A549 (cell line): ENCODE data around the gene UNC5A. TPM values are rescaled to one million over a fixed set of nuclear protein-coding genes. Genes with fewer than 3 reads are reported as not detected.

ENCODE experiments used
- ATAC-seq, 2 experiments: fragments of 200-7000 bp in 1 of 2; fragments of >200 bp in 1 of 2; cut with Nextera tagmentation in 1 of 2; cut with Tn5 transposase in 1 of 2; 3 replicates each; pipeline versions ENCODE4 v1.8.0 to v1.9.1; 2018 to 2020; ENCODE audit warnings: mild to moderate bottlenecking in 1 of 2, moderate library complexity in 1 of 2
- CTCF ChIA-PET: fragments of 300-600 bp; sonication (Branson Sonifier 250); formaldehyde crosslinking; extraction: SDS; loops from one replicate; lab custom pipeline; 2021; ENCODE audit warnings: antibody characterized with exemption, inconsistent platforms; lab: Yijun Ruan, JAX
- POLR2A ChIA-PET: fragments of 350-600 bp; formaldehyde crosslinking; extraction: SDS; loops from one replicate; lab custom pipeline; 2021; ENCODE audit warnings: antibody characterized with exemption, inconsistent platforms; lab: Yijun Ruan, JAX
- DNase-seq, 2 experiments: peaks; one replicate each; pipeline versions ENCODE4 v3.0.0 to v3.0.0-alpha.2; 2011 to 2016; ENCODE audit warnings: low read depth in 1 of 2, low spot score in 1 of 2
- FAIRE-seq: peaks from 2 replicates; lab custom pipeline; 2011; peaks lifted over from hg19 to GRCh38; lab: Jason Lieb, UNC
- H3K27ac ChIP-seq, 2 experiments: fragments of >200 bp; sonication (Bioruptor Twin); formaldehyde crosslinking; 3 replicates each; pipeline ENCODE4 v1.5.1; 2016 to 2017
- H3K4me1 ChIP-seq: fragments of >200 bp; sonication (Bioruptor Twin); formaldehyde crosslinking; 3 replicates; pipeline ENCODE4 v1.6.1; 2016
- H3K4me2 ChIP-seq: fragments of >200 bp; sonication (Bioruptor Twin); formaldehyde crosslinking; 3 replicates; pipeline ENCODE4 v1.6.1; 2016
- H3K4me3 ChIP-seq: fragments of >200 bp; sonication (Bioruptor Twin); formaldehyde crosslinking; 3 replicates; pipeline ENCODE4 v1.5.1; 2016
- H3K9me3 ChIP-seq: fragments of >200 bp; sonication (Bioruptor Twin); formaldehyde crosslinking; 3 replicates; pipeline ENCODE4 v1.6.1; 2016
- BHLHE40 ChIP-seq: IDR thresholded peaks from 2 replicates; pipeline ENCODE4 v1.6.1; 2012; ENCODE audit warnings: low read depth, low read length, inconsistent platforms
- CBX2 ChIP-seq: fragments of 200-600 bp; sonication (generic); IDR thresholded peaks from 2 replicates; pipeline ENCODE4 v1.6.1; 2016; ENCODE audit warnings: low read depth, mild to moderate bottlenecking, borderline replicate concordance
- EHMT2 ChIP-seq: fragments of 200-600 bp; sonication (generic); IDR thresholded peaks from 2 replicates; pipeline ENCODE4 v1.6.1; 2016; ENCODE audit warnings: antibody characterized with exemption, low read depth, mild to moderate bottlenecking, moderate library complexity
- EP300 ChIP-seq, 2 experiments: fragments of >200 bp; sonication (Bioruptor Twin); formaldehyde crosslinking; IDR thresholded peaks; 2 replicates in 1 of 2; 3 replicates in 1 of 2; pipeline ENCODE4 v1.6.1; 2016 to 2017
- ESRRA ChIP-seq: fragments of 150-350 bp; IDR thresholded peaks from 2 replicates; pipeline ENCODE4 v1.6.1; 2014; ENCODE audit warnings: mild to moderate bottlenecking, low read length, borderline replicate concordance
- FOSL2 ChIP-seq, 2 experiments: fragments of 450-650 bp in 1 of 2; fragments of >200 bp in 1 of 2; sonication (Bioruptor Twin) in 1 of 2; formaldehyde crosslinking; IDR thresholded peaks; 2 replicates each; pipeline versions ENCODE4 v1.5.0 to v1.6.1; 2016 to 2020; ENCODE audit warnings: mild to moderate bottlenecking in 1 of 2, moderate library complexity in 1 of 2
- FOXS1 ChIP-seq: fragments of 250-450 bp; sonication (Bioruptor Pico); IDR thresholded peaks from 2 replicates; pipeline ENCODE4 v1.5.0; 2020; ENCODE audit warnings: mild to moderate bottlenecking, moderate library complexity
- HOXB13 ChIP-seq: fragments of 250-450 bp; sonication (Bioruptor Pico); IDR thresholded peaks from 2 replicates; pipeline ENCODE4 v1.5.0; 2020; ENCODE audit warnings: low read depth, mild to moderate bottlenecking, moderate library complexity
- JUNB ChIP-seq: fragments of >200 bp; sonication (Bioruptor Twin); formaldehyde crosslinking; IDR thresholded peaks from 2 replicates; pipeline ENCODE4 v1.6.1; 2016
- KDM1A ChIP-seq: fragments of 200-600 bp; sonication (generic); IDR thresholded peaks from 2 replicates; pipeline ENCODE4 v1.6.1; 2016; ENCODE audit warnings: low read depth, mild to moderate bottlenecking
- MAFK ChIP-seq: fragments of 450-650 bp; IDR thresholded peaks from 2 replicates; pipeline ENCODE4 v1.6.1; 2014; ENCODE audit not compliant: partially characterized antibody
- MYC ChIP-seq: IDR thresholded peaks from 2 replicates; pipeline ENCODE4 v1.6.1; 2012; ENCODE audit warnings: mild to moderate bottlenecking, inconsistent platforms, low read length, improper control_type of control experiment, borderline replicate concordance
- POLR2A ChIP-seq: IDR thresholded peaks from 2 replicates; pipeline ENCODE4 v1.6.1; 2012; ENCODE audit warnings: mild to moderate bottlenecking, low read length
- RAD21 ChIP-seq, 2 experiments: fragments of >200 bp in 1 of 2; sonication (Bioruptor Twin) in 1 of 2; formaldehyde crosslinking in 1 of 2; IDR thresholded peaks in 1 of 2; conservative IDR thresholded peaks in 1 of 2; 2 replicates in 1 of 2; 3 replicates in 1 of 2; pipeline ENCODE4 v1.6.1; 2012 to 2018; ENCODE audit warnings: inconsistent platforms in 1 of 2
- RARB ChIP-seq: fragments of 250-450 bp; sonication (Bioruptor Pico); IDR thresholded peaks from 2 replicates; pipeline ENCODE4 v1.8.0; 2021; ENCODE audit warnings: mild to moderate bottlenecking, moderate library complexity
- RNF2 ChIP-seq: fragments of 200-600 bp; sonication (generic); IDR thresholded peaks from 2 replicates; pipeline ENCODE4 v1.6.1; 2016; ENCODE audit warnings: low read depth, mild to moderate bottlenecking, antibody characterized with exemption, moderate library complexity, borderline replicate concordance
- SMC3 ChIP-seq: fragments of >200 bp; sonication (Bioruptor Twin); formaldehyde crosslinking; IDR thresholded peaks from 3 replicates; pipeline ENCODE4 v1.6.1; 2018; ENCODE audit warnings: inconsistent platforms
- SREBF2 ChIP-seq: fragments of 450-650 bp; IDR thresholded peaks from 2 replicates; pipeline ENCODE4 v1.6.1; 2014; ENCODE audit warnings: mild to moderate bottlenecking, moderate library complexity
- TP53 ChIP-seq: fragments of 250-450 bp; sonication (Bioruptor Pico); IDR thresholded peaks from 2 replicates; pipeline ENCODE4 v1.5.0; 2021; ENCODE audit warnings: mild to moderate bottlenecking, moderate library complexity
- ZFP36 ChIP-seq: fragments of 450-650 bp; IDR thresholded peaks from 2 replicates; pipeline ENCODE4 v1.6.1; 2014; ENCODE audit warnings: borderline replicate concordance; ENCODE audit not compliant: partially characterized antibody
- WGBS: methylation state at CpG from one replicate; pipeline ENCODE4 v1.1.6; 2017; ENCODE audit errors: missing lambda C conversion rate; 5-methylcytosine and 5-hydroxymethylcytosine counted together
- polyA plus RNA-seq, 4 experiments: library from polyadenylated mRNA; depleted of rRNA in 3 of 4; stranded (reverse); fragments of >200 nt; fragmentation: RNase III in 1 of 4; extraction: RNeasy Plus Mini Kit Qiagen cat#74134 plus additional on column Dnase treatment in 1 of 4; gene quantifications; 2 replicates in 3 of 4; 3 replicates in 1 of 4; pipeline ENCODE4 v1.2.3, GENCODE V29; 2011 to 2017
- TF ChIP-seq, protein P1 (sequence below): fragments of >200 bp; sonication (Bioruptor Twin); formaldehyde crosslinking; IDR thresholded peaks from 2 replicates; pipeline ENCODE4 v1.6.1; 2016
- TF ChIP-seq, protein P2 (sequence below): fragments of >200 bp; sonication (Bioruptor Twin); formaldehyde crosslinking; IDR thresholded peaks from 3 replicates; pipeline ENCODE4 v1.5.1; 2016
- TF ChIP-seq, protein P3 (sequence below): IDR thresholded peaks from 2 replicates; pipeline ENCODE4 v1.6.1; 2012; ENCODE audit warnings: low read depth, borderline replicate concordance
- TF ChIP-seq, protein P4 (sequence below): IDR thresholded peaks from 2 replicates; pipeline ENCODE4 v1.6.1; 2012

The UNC5A gene
- polyA plus RNA-seq, 2 of the 4 experiments (the other 2 are of a cell fraction), result 0.03 to 0.14 TPM

DNA sequence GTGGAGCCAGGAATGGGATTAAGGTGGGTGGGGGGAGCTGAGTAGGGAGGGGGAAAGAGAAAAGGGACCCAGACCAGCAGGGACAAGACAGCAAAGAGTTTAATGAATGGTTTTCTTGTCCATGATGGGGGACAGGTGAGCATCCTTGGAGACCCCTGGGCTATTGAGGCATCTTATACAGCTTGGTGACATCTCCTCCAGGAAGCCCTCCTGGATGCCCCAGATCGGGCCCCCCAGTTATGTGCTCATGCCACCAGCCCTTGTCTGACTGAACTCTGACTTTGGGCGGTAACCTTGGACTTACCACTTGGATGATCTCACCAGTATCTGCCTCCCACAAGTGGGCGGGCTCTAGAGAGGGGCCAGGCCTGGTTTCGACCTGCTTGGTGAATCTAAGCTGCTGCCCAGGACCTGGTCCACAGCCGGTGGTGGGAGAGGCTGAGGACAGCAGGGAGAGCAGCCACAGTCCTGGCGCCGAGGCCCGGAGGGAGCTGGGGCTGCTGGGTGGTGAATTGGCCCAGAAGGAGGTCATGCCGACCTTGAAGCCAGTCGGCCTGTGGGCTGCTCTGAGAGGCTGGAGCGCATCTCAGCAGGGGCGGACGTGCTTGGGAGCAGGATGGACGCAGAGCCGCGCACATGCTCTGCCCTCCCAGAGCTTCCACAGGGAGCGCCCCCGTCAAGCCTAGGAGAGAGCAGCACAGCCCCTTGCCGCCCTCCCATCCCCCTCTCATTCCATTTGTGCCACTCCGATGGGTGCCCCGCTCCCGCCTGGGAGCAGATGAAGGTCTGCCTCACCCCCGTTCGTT, 36.2 kb downstream of the UNC5A start:
- no peak overlapping the region for H3K4me2 ChIP-seq
- ChIA-PET POLR2A (no interaction called here), CTCF (interaction anchor here (1.1 kb wide), 1 partner anchor 439 kb away, joined by 4 read pairs; no protein-coding TSS in a partner anchor)
- FAIRE-seq, result no peak
- 66% methylated on average over 19 of the region's 24 CpGs for WGBS
- TF ChIP-seq ZFP36 (peak; percentile 31), EP300 (IDR thresholded peaks at IDR 0.05) (no peak)
- H3K9me3 ChIP-seq, result no peaks in the 10 kb centered on the region
- DNase-seq, result no peak
- H3K27ac ChIP-seq, result no peak overlapping the region
- ATAC-seq, result peak in 1 of 2 experiments; percentile 48; a peak in 2 of 6 replicates
- H3K4me3 ChIP-seq, result no peak overlapping the region
- no peaks in the 10 kb centered on the region for H3K4me1 ChIP-seq

DNA sequence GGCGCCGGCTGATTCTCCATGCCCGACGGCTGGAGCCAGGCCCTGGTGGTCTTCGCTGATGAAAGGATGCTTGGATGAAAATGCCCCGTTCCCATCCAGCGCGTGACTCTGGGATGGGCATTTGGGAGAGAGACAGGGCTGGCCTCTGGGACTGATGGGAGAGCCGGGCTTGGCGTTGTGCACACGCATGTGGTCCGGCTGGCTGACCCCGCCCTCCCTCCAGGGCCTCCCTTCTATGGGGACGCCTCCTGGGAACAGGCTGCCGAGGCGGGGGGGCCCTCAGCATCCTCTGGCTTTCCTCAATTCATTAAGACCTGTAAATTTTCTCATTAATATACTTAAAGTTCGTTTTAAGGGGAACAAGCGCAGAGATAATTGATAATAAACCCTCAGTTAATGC, 36.8 kb downstream of the UNC5A start:
- POLR2A ChIA-PET, result no interaction called here
- H3K4me2 ChIP-seq, result no peak overlapping the region
- FAIRE-seq (no peak), DNase-seq (no peak), ATAC-seq (no peak)
- H3K4me3 ChIP-seq, result no peak overlapping the region
- CTCF ChIA-PET, result interaction anchor here (1.1 kb wide), 1 partner anchor 439 kb away, joined by 4 read pairs; no protein-coding TSS in a partner anchor
- H3K27ac ChIP-seq, result no peak overlapping the region
- 69% methylated on average over 18 of the region's 18 CpGs for WGBS
- no peaks in the 10 kb centered on the region for H3K9me3 ChIP-seq
- no peak for TF ChIP-seq SMC3
- no peak for TF ChIP-seq POLR2A
- TF ChIP-seq, protein P1, sequence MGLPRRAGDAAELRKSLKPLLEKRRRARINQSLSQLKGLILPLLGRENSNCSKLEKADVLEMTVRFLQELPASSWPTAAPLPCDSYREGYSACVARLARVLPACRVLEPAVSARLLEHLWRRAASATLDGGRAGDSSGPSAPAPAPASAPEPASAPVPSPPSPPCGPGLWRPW, result no peak
- TF ChIP-seq FOXS1 (CRISPR knock-in tag), result no peak
- no peak for TF ChIP-seq MYC
- no peak for TF ChIP-seq KDM1A
- TF ChIP-seq CBX2, result no peak
- TF ChIP-seq HOXB13 (CRISPR knock-in tag), result no peak
- TF ChIP-seq, protein P2, sequence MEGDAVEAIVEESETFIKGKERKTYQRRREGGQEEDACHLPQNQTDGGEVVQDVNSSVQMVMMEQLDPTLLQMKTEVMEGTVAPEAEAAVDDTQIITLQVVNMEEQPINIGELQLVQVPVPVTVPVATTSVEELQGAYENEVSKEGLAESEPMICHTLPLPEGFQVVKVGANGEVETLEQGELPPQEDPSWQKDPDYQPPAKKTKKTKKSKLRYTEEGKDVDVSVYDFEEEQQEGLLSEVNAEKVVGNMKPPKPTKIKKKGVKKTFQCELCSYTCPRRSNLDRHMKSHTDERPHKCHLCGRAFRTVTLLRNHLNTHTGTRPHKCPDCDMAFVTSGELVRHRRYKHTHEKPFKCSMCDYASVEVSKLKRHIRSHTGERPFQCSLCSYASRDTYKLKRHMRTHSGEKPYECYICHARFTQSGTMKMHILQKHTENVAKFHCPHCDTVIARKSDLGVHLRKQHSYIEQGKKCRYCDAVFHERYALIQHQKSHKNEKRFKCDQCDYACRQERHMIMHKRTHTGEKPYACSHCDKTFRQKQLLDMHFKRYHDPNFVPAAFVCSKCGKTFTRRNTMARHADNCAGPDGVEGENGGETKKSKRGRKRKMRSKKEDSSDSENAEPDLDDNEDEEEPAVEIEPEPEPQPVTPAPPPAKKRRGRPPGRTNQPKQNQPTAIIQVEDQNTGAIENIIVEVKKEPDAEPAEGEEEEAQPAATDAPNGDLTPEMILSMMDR, result no peak
- TF ChIP-seq JUNB, result no peak
- TF ChIP-seq ESRRA, result no peak
- no peak for TF ChIP-seq ZFP36
- no peak for TF ChIP-seq FOSL2 (IDR thresholded peaks at IDR 0.05)
- no peak for TF ChIP-seq FOSL2 (CRISPR knock-in tag; IDR thresholded peaks at IDR 0.05)
- TF ChIP-seq EHMT2, result no peak
- TF ChIP-seq, all 56 proteins: peak for 0
- H3K4me1 ChIP-seq, result no peaks in the 10 kb centered on the region

DNA sequence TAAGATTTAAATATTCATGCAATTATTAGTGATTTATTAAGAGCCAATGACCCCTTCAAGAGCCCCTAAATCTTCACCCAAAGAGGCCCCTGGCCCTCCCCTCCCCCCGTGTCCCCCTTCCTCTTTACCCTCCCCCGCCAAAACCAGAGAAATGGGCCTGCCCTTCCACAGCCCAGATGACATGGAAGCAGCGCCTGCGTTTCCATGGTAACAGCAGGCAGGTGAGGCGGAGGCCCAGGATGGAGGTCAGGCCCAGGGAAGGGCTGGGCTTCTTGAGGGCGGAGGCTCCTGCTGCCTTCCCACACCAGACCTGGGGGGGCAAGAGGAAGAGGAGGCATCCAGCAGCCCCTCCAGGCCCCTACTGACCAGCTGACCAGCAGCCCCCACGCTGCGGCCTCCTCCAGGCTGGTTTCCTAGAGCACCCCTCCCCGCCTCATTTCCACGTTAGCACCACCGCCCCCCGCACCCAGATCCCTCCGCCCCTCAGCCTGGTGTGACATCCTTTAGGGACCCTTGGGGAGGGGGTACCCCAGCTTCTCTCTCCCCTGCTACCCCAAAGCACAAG, 37.4 kb downstream of the UNC5A start:
- TF ChIP-seq, protein P1, result no peak
- no peaks in the 10 kb centered on the region for H3K4me1 ChIP-seq
- FAIRE-seq (no peak), ATAC-seq (no peak), DNase-seq (no peak)
- no peak overlapping the region for H3K4me2 ChIP-seq
- no peak overlapping the region for H3K27ac ChIP-seq
- no peak overlapping the region for H3K4me3 ChIP-seq
- WGBS, result 77% methylated on average over 8 of the region's 13 CpGs
- ChIA-PET CTCF (no interaction called here), POLR2A (no interaction called here)
- no peaks in the 10 kb centered on the region for H3K9me3 ChIP-seq

DNA sequence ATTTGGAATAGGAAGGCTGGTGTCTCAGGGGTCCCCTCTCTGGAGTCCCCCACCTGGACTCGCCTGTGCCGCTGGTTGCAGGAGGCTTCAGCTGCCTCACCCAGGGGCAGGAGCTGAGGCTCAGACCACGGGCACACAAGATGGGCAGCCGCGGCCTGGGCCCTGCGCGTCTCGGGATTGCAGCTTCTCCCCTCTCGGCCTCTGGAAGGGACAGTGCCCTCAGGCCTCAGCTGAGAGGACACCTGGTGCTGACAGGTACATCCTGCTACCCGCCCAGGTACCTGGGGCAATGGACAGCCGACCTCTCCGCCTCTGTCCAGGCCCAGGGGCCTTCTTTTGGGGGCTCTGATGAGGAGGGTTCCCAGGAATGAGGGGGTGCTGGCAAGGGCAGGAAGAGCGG, 38.3 kb downstream of the UNC5A start:
- no peaks in the 10 kb centered on the region for H3K4me1 ChIP-seq
- POLR2A ChIA-PET, result no interaction called here
- no peaks in the 10 kb centered on the region for H3K9me3 ChIP-seq
- no peak for TF ChIP-seq CBX2
- TF ChIP-seq MYC, result no peak
- no peak for TF ChIP-seq SREBF2
- no peak for TF ChIP-seq EP300 (IDR thresholded peaks at IDR 0.05)
- no peak for TF ChIP-seq FOSL2 (IDR thresholded peaks at IDR 0.05)
- no peak for TF ChIP-seq FOSL2 (CRISPR knock-in tag; IDR thresholded peaks at IDR 0.05)
- TF ChIP-seq RAD21 (conservative IDR thresholded peaks at IDR 0.05 in 1 of 2, IDR thresholded peaks at IDR 0.05 in 1 of 2), result no peak
- no peak for TF ChIP-seq RARB
- TF ChIP-seq SMC3, result no peak
- no peak for TF ChIP-seq EHMT2
- TF ChIP-seq, protein P3, sequence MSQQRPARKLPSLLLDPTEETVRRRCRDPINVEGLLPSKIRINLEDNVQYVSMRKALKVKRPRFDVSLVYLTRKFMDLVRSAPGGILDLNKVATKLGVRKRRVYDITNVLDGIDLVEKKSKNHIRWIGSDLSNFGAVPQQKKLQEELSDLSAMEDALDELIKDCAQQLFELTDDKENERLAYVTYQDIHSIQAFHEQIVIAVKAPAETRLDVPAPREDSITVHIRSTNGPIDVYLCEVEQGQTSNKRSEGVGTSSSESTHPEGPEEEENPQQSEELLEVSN, result no peak
- no peak for TF ChIP-seq TP53 (CRISPR knock-in tag)
- no peak for TF ChIP-seq BHLHE40
- TF ChIP-seq, protein P4, sequence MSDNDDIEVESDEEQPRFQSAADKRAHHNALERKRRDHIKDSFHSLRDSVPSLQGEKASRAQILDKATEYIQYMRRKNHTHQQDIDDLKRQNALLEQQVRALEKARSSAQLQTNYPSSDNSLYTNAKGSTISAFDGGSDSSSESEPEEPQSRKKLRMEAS, result no peak
- no peak for TF ChIP-seq RNF2
- no peak for TF ChIP-seq MAFK
- TF ChIP-seq HOXB13 (CRISPR knock-in tag), result no peak
- TF ChIP-seq, all 56 proteins: peak for 0
- no peak for ATAC-seq
- CTCF ChIA-PET, result interaction anchor here (1.1 kb wide), 1 partner anchor 22 kb away, joined by 3 read pairs; no protein-coding TSS in a partner anchor
- 66% methylated on average over 9 of the region's 13 CpGs for WGBS
- Histone ChIP-seq H3K4me2 (no peak overlapping the region), H3K4me3 (no peak overlapping the region), H3K27ac (no peak overlapping the region)
- FAIRE-seq, result no peak
- no peak for DNase-seq
